Ishikawa (cell line): ENCODE measurements around the gene ZNRF4.

Experiments used
- CREB1 ChIP-seq: IDR thresholded peaks from 2 replicates; pipeline ENCODE4 v1.6.1; 2012; ENCODE audit warnings: low read depth
- EP300 ChIP-seq: IDR thresholded peaks from 2 replicates; pipeline ENCODE4 v1.6.1; 2012; ENCODE audit warnings: borderline replicate concordance
- FOXM1 ChIP-seq: IDR thresholded peaks from 2 replicates; pipeline ENCODE4 v1.6.1; 2012; ENCODE audit warnings: low read depth, borderline replicate concordance
- MAX ChIP-seq: IDR thresholded peaks from 2 replicates; pipeline ENCODE4 v1.6.1; 2012
- TEAD4 ChIP-seq: IDR thresholded peaks from 2 replicates; pipeline ENCODE4 v1.6.1; 2012
- USF1 ChIP-seq: IDR thresholded peaks from 2 replicates; pipeline ENCODE4 v1.6.1; 2012
- ZBTB7A ChIP-seq: IDR thresholded peaks from 2 replicates; pipeline ENCODE4 v1.6.1; 2012; ENCODE audit warnings: low read depth

DNA sequence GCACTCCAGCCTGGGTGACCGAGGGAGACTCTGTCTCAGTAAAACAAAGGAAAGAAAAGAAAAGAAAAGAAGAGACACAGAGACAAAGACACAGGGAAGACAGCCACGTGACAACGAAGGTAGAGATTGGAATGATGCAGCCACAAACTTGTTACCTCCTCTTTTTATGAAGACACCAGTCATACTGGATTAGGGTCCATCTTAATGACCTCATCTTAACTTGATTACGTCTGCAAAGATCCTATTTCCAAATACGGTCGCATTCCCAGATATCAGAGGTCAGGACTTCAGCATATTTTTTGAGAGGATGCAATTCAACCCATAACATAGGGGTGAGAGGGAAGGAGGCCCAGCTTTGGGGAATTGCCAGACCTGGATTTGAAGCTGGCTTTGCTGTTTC is 4.1 kb downstream of the ZNRF4 start:
- TF ChIP-seq FOXM1 = no peak
- TF ChIP-seq TEAD4 = no peak
- no peak for TF ChIP-seq EP300
- no peak for TF ChIP-seq ZBTB7A
- TF ChIP-seq MAX = no peak
- no peak for TF ChIP-seq CREB1
- no peak for TF ChIP-seq USF1
